GM23338 (cell line): ENCODE results near the gene FLNB. TPM values are rescaled to one million over a fixed set of nuclear protein-coding genes. Genes with fewer than 3 reads are reported as not detected.

Source experiments
- ATAC-seq: fragments of 200-7000 bp; cut with Tn5 transposase; 3 replicates; pipeline ENCODE4 v1.9.1; 2020
- DNase-seq: peaks from one replicate; pipeline ENCODE4 v3.0.0-alpha.2; 2015; ENCODE audit warnings: low spot score
- H2AFZ ChIP-seq: fragments of 200-600 bp; sonication (generic); 2 replicates; pipeline ENCODE4 v1.8.0; 2016; ENCODE audit warnings: antibody characterized with exemption, mild to moderate bottlenecking, moderate library complexity
- H3F3A ChIP-seq: fragments of 200-600 bp; sonication (generic); replicated peaks from 2 replicates; pipeline ENCODE4 v1.8.0; 2017; ENCODE audit warnings: antibody characterized with exemption, mixed run types, low read depth
- H3K27ac ChIP-seq: fragments of 200-600 bp; sonication (generic); 2 replicates; pipeline ENCODE4 v1.6.1; 2016; ENCODE audit warnings: low read depth
- H3K27me3 ChIP-seq: fragments of 200-600 bp; sonication (generic); 2 replicates; pipeline ENCODE4 v1.8.0; 2016; ENCODE audit warnings: mild to moderate bottlenecking, mixed run types, moderate library complexity; ENCODE audit not compliant: insufficient read depth
- H3K36me3 ChIP-seq: fragments of 200-600 bp; sonication (generic); 2 replicates; pipeline ENCODE4 v1.8.0; 2016; ENCODE audit warnings: mild to moderate bottlenecking; ENCODE audit not compliant: insufficient read depth
- H3K4me1 ChIP-seq: fragments of 200-600 bp; sonication (generic); 2 replicates; pipeline ENCODE4 v1.8.0; 2016; ENCODE audit warnings: mild to moderate bottlenecking, moderate library complexity; ENCODE audit not compliant: insufficient read depth
- H3K4me2 ChIP-seq: fragments of 200-600 bp; sonication (generic); 2 replicates; pipeline ENCODE4 v1.7.1; 2017; ENCODE audit warnings: mixed run types
- H3K4me3 ChIP-seq: fragments of 200-600 bp; sonication (generic); 2 replicates; pipeline ENCODE4 v1.6.1; 2016; ENCODE audit warnings: mixed run types
- H3K79me2 ChIP-seq: fragments of 200-600 bp; sonication (generic); replicated peaks from 2 replicates; pipeline ENCODE4 v1.8.0; 2017; ENCODE audit warnings: mild to moderate bottlenecking; ENCODE audit not compliant: insufficient read depth
- H3K9me2 ChIP-seq: fragments of 200-600 bp; sonication (generic); 2 replicates; pipeline ENCODE4 v1.8.0; 2017; ENCODE audit not compliant: insufficient read depth
- H4K20me1 ChIP-seq: fragments of 200-600 bp; sonication (generic); replicated peaks from 2 replicates; pipeline ENCODE4 v1.8.0; 2017; ENCODE audit warnings: mild to moderate bottlenecking; ENCODE audit not compliant: insufficient read depth
- H3K27ac Mint-ChIP-seq: 2 replicates; pipeline ENCODE4 v1.8.0; 2020; ENCODE audit warnings: inconsistent platforms, mild to moderate bottlenecking, moderate library complexity, mixed read lengths
- H3K27me3 Mint-ChIP-seq: 3 replicates; pipeline ENCODE4 v1.8.0; 2022; ENCODE audit warnings: low read depth, mild to moderate bottlenecking, moderate library complexity, mixed read lengths, inconsistent platforms; ENCODE audit not compliant: insufficient read depth, poor library complexity
- H3K36me3 Mint-ChIP-seq: 3 replicates; pipeline ENCODE4 v1.8.0; 2021; ENCODE audit warnings: low read depth, mild to moderate bottlenecking, inconsistent platforms, moderate library complexity, mixed read lengths
- H3K4me1 Mint-ChIP-seq: 3 replicates; pipeline ENCODE4 v1.8.0; 2020; ENCODE audit warnings: mild to moderate bottlenecking, inconsistent platforms, mixed read lengths
- H3K4me3 Mint-ChIP-seq: 3 replicates; pipeline ENCODE4 v1.8.0; 2021; ENCODE audit warnings: moderate library complexity, mild to moderate bottlenecking, inconsistent platforms, mixed read lengths
- H3K9me3 Mint-ChIP-seq: 3 replicates; pipeline ENCODE4 v1.8.0; 2020; ENCODE audit warnings: moderate library complexity, mild to moderate bottlenecking, inconsistent platforms, mixed read lengths
- CREB1 ChIP-seq: fragments of 250-450 bp; sonication (Bioruptor Pico); IDR thresholded peaks from 2 replicates; pipeline ENCODE4 v1.5.0; 2020; ENCODE audit warnings: low read depth, mild to moderate bottlenecking, moderate library complexity
- EZH2 ChIP-seq: fragments of 200-600 bp; sonication (generic); IDR thresholded peaks from one replicate; pipeline ENCODE4 v1.8.0; 2017; ENCODE audit warnings: antibody characterized with exemption, mild to moderate bottlenecking, low read depth; ENCODE audit not compliant: unreplicated experiment
- JUNB ChIP-seq: IDR thresholded peaks from one replicate; pipeline ENCODE4 v1.6.1; 2016; ENCODE audit warnings: antibody characterized with exemption; ENCODE audit not compliant: unreplicated experiment
- NANOG ChIP-seq: IDR thresholded peaks from 2 replicates; pipeline ENCODE4 v1.6.1; 2016; ENCODE audit warnings: antibody characterized with exemption, borderline replicate concordance
- ZNF331 ChIP-seq: fragments of 250-450 bp; sonication (Bioruptor Pico); IDR thresholded peaks from 2 replicates; pipeline ENCODE4 v1.5.0; 2020; ENCODE audit warnings: low read depth, mild to moderate bottlenecking, moderate library complexity
- polyA plus RNA-seq: library from polyadenylated mRNA; unstranded; fragments of >200 nt; fragmentation: Nextera tagmentation; extraction: Ambion mirVana; gene quantifications from 2 replicates; pipeline ENCODE4 v1.2.1, GENCODE V29; 2016
- total RNA-seq: library from RNA; depleted of rRNA; stranded (reverse); fragments of >200 nt; shearing (Covaris generic); gene quantifications from 2 replicates; pipeline ENCODE4 v1.2.3, GENCODE V29; 2014
- TF ChIP-seq, protein P1 (sequence below): fragments of 250-450 bp; sonication (Bioruptor Pico); IDR thresholded peaks from 2 replicates; pipeline ENCODE4 v1.5.0; 2020; ENCODE audit warnings: mild to moderate bottlenecking, moderate library complexity

Gene FLNB
- total and polyA plus RNA-seq, 2 experiments from 2014 or later = 39.7 to 179 TPM

DNA sequence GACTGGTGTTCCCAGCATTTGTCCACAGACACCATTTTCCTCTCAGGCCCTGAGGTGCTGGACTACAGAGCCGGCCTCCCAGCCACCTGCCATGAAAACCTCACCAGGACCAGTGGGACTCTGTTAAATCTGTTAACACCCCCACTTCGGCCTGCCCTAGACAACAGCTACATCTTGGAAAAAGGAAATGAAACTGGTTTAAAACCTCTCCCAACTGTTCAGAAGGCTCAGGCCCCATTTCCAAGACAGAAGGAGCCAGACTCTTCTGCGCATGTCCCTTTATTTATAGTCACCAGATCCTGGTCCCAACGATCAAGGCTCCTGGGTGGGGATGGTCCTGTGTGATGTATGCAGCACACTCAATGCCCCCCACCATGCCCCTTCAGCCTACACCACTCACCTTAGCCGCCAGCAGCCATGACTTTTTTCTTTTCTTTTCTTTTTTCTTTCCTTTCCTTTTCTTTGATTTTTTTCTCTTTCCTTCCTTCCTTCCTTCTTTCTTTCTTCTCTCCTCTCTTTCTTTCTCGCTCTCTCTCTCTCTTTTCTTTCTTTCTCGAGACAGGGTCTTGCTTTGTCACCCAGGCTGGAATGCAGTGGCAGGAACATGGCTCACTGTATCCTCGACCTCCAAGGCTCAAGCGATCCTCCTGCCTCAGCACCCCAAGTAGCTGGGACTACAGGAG, 25.5 kb upstream of the FLNB start:
- H3K4me3 Mint-ChIP-seq = no peak overlapping the region
- Histone ChIP-seq H3K27ac (no peak overlapping the region), H3K36me3 (no peaks in the 10 kb centered on the region), H4K20me1 (no peaks in the 10 kb centered on the region), H3K4me2 (no peak overlapping the region), H3K4me1 (no peaks in the 10 kb centered on the region), H3K4me3 (no peak overlapping the region), H3K27me3 (no peaks in the 10 kb centered on the region), H3K9me2 (no peaks in the 10 kb centered on the region), H2AFZ (no peak overlapping the region), H3F3A (no peaks in the 10 kb centered on the region), H3K79me2 (no peaks in the 10 kb centered on the region)
- H3K27ac Mint-ChIP-seq = no peak overlapping the region
- H3K9me3 Mint-ChIP-seq = peaks cover 3% of the 10 kb centered on the region; the same call in 1 of the 3 replicates
- no peaks in the 10 kb centered on the region for H3K36me3 Mint-ChIP-seq
- peaks cover 1% of the 10 kb centered on the region for H3K27me3 Mint-ChIP-seq
- ATAC-seq (no peak), DNase-seq (no peak)
- H3K4me1 Mint-ChIP-seq = peaks cover 9% of the 10 kb centered on the region; the same call in 2 of the 3 replicates
- TF ChIP-seq JUNB (no peak), CREB1 (CRISPR knock-in tag) (no peak), NANOG (no peak), ZNF331 (no peak), EZH2 (no peak)
- TF ChIP-seq, protein P1, sequence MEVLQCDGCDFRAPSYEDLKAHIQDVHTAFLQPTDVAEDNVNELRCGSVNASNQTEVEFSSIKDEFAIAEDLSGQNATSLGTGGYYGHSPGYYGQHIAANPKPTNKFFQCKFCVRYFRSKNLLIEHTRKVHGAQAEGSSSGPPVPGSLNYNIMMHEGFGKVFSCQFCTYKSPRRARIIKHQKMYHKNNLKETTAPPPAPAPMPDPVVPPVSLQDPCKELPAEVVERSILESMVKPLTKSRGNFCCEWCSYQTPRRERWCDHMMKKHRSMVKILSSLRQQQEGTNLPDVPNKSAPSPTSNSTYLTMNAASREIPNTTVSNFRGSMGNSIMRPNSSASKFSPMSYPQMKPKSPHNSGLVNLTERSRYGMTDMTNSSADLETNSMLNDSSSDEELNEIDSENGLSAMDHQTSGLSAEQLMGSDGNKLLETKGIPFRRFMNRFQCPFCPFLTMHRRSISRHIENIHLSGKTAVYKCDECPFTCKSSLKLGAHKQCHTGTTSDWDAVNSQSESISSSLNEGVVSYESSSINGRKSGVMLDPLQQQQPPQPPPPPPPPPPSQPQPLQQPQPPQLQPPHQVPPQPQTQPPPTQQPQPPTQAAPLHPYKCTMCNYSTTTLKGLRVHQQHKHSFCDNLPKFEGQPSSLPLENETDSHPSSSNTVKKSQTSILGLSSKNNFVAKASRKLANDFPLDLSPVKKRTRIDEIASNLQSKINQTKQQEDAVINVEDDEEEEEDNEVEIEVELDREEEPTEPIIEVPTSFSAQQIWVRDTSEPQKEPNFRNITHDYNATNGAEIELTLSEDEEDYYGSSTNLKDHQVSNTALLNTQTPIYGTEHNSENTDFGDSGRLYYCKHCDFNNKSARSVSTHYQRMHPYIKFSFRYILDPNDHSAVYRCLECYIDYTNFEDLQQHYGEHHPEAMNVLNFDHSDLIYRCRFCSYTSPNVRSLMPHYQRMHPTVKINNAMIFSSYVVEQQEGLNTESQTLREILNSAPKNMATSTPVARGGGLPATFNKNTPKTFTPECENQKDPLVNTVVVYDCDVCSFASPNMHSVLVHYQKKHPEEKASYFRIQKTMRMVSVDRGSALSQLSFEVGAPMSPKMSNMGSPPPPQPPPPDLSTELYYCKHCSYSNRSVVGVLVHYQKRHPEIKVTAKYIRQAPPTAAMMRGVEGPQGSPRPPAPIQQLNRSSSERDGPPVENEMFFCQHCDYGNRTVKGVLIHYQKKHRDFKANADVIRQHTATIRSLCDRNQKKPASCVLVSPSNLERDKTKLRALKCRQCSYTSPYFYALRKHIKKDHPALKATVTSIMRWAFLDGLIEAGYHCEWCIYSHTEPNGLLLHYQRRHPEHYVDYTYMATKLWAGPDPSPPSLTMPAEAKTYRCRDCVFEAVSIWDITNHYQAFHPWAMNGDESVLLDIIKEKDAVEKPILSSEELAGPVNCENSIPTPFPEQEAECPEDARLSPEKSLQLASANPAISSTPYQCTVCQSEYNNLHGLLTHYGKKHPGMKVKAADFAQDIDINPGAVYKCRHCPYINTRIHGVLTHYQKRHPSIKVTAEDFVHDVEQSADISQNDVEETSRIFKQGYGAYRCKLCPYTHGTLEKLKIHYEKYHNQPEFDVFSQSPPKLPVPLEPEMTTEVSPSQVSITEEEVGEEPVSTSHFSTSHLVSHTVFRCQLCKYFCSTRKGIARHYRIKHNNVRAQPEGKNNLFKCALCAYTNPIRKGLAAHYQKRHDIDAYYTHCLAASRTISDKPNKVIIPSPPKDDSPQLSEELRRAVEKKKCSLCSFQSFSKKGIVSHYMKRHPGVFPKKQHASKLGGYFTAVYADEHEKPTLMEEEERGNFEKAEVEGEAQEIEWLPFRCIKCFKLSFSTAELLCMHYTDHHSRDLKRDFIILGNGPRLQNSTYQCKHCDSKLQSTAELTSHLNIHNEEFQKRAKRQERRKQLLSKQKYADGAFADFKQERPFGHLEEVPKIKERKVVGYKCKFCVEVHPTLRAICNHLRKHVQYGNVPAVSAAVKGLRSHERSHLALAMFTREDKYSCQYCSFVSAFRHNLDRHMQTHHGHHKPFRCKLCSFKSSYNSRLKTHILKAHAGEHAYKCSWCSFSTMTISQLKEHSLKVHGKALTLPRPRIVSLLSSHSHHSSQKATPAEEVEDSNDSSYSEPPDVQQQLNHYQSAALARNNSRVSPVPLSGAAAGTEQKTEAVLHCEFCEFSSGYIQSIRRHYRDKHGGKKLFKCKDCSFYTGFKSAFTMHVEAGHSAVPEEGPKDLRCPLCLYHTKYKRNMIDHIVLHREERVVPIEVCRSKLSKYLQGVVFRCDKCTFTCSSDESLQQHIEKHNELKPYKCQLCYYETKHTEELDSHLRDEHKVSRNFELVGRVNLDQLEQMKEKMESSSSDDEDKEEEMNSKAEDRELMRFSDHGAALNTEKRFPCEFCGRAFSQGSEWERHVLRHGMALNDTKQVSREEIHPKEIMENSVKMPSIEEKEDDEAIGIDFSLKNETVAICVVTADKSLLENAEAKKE (CRISPR knock-in tag) = no peak
